RWPE1 (cell line): ENCODE measurements around the gene GNB4.

Experiments
- CTCF ChIA-PET: fragments of 350-600 bp; sonication (Branson Sonifier 250); formaldehyde crosslinking; extraction: SDS; loops from one replicate; lab custom pipeline; 2021; lab: Yijun Ruan, JAX
- POLR2A ChIA-PET: fragments of 400-600 bp; formaldehyde crosslinking; extraction: SDS; loops from one replicate; lab custom pipeline; 2020; ENCODE audit warnings: antibody characterized with exemption; ENCODE audit not compliant: low non-redundant PET; lab: Yijun Ruan, JAX
- DNase-seq: peaks from one replicate; pipeline ENCODE4 v3.0.0; 2012; ENCODE audit warnings: low spot score
- H3K27ac ChIP-seq: fragments of 450-650 bp; 2 replicates; pipeline ENCODE4 v1.5.1; 2017
- CTCF ChIP-seq: fragments of 450-650 bp; conservative IDR thresholded peaks from 2 replicates; pipeline ENCODE4 v1.5.1; 2017; ENCODE audit warnings: low read depth, mild to moderate bottlenecking

The GNB4 gene

GRCh38 chr3:179418610-179419009 is 32.7 kb downstream of the GNB4 start:
- TF ChIP-seq CTCF, result no peak
- CTCF ChIA-PET, result no interaction called here

GRCh38 chr3:179416681-179417080 is 34.6 kb downstream of the GNB4 start:
- no peak overlapping the region for H3K27ac ChIP-seq
- no peak for DNase-seq
- no peak for TF ChIP-seq CTCF
- ChIA-PET CTCF (interaction anchor here (0.5 to 0.6 kb wide), 2 partner anchors 23 to 182 kb away, joined by 3 to 4 read pairs; no protein-coding TSS in a partner anchor), POLR2A (no interaction called here)

More at GRCh38 chr3:179418610-179419009, 32.7 kb downstream of the GNB4 start:
- H3K27ac ChIP-seq, result no peak overlapping the region
- no peak for DNase-seq
- POLR2A ChIA-PET, result no interaction called here

GRCh38 chr3:179415377-179415776 is 35.9 kb downstream of the GNB4 start:
- no peak overlapping the region for H3K27ac ChIP-seq
- no peak for TF ChIP-seq CTCF
- ChIA-PET CTCF (interaction anchor here (0.6 kb wide), 1 partner anchor 17 kb away, joined by 3 read pairs; no protein-coding TSS in a partner anchor), POLR2A (no interaction called here)
- DNase-seq, result no peak

- POLR2A ChIA-PET, result no interaction called here
- CTCF ChIA-PET, result no interaction called here
- TF ChIP-seq CTCF, result no peak
- DNase-seq, result no peak
- no peak overlapping the region for H3K27ac ChIP-seq
These were observed 36.5 kb downstream of the GNB4 start for GRCh38 chr3:179414804-179415203.

- POLR2A ChIA-PET, result no interaction called here
- DNase-seq, result no peak
- no peak for TF ChIP-seq CTCF
- H3K27ac ChIP-seq, result no peak overlapping the region
- CTCF ChIA-PET, result no interaction called here
These were observed 40.3 kb downstream of the GNB4 start for GRCh38 chr3:179410999-179411398.

- CTCF ChIA-PET, result interaction anchor here (0.6 kb wide), 1 partner anchor 462 kb away, joined by 4 read pairs; no protein-coding TSS in a partner anchor
- H3K27ac ChIP-seq, result no peak overlapping the region
- DNase-seq, result no peak
- TF ChIP-seq CTCF, result no peak
- POLR2A ChIA-PET, result no interaction called here
These were observed 40.9 kb downstream of the GNB4 start for GRCh38 chr3:179410331-179410730.

- DNase-seq, result no peak
- no peak for TF ChIP-seq CTCF
- no peak overlapping the region for H3K27ac ChIP-seq
- ChIA-PET POLR2A (no interaction called here), CTCF (interaction anchor here (0.7 kb wide), 1 partner anchor 229 kb away, joined by 3 read pairs; no protein-coding TSS in a partner anchor)
These were observed 47.0 kb downstream of the GNB4 start for GRCh38 chr3:179404307-179404706.
